B cell (primary cell): ENCODE results near the gene CRISPLD2. TPM values are rescaled to one million over a fixed set of nuclear protein-coding genes. Genes with fewer than 3 reads are reported as not detected.

ENCODE experiments used
- ATAC-seq: fragments of 200-7000 bp; cut with Tn5 transposase; one replicate; pipeline ENCODE4 v1.10.0; 2021; ENCODE audit warnings: low read depth, mild to moderate bottlenecking, moderate number of reproducible peaks, moderate library complexity
- CTCF ChIA-PET: fragments of 350-600 bp; sonication (Branson Sonifier 250); formaldehyde crosslinking; loops from one replicate; lab custom pipeline; 2021; ENCODE audit warnings: antibody characterized with exemption, inconsistent platforms; lab: Charles Lee
- POLR2A ChIA-PET: fragments of 350-600 bp; sonication (Branson Sonifier 250); formaldehyde crosslinking; loops from one replicate; lab custom pipeline; 2021; ENCODE audit warnings: antibody characterized with exemption; lab: Charles Lee
- DNase-seq: peaks from one replicate; pipeline ENCODE4 v3.0.0; 2013
- H2AFZ ChIP-seq: 2 replicates; pipeline ENCODE4 v1.6.1; 2012; ENCODE audit warnings: mild to moderate bottlenecking, low read depth, low read length; ENCODE audit not compliant: insufficient read depth, poor library complexity, severe bottlenecking
- H3K27ac ChIP-seq, 2 donors: 1 replicate in 1 of 2; 2 replicates in 1 of 2; pipeline ENCODE4 v1.5.1; 2012 to 2013; ENCODE audit warnings: low read length in 2 of 2, mild to moderate bottlenecking in 2 of 2, moderate library complexity in 1 of 2
- H3K27me3 ChIP-seq, 4 experiments: fragments of 200-600 bp in 1 of 4; sonication (generic) in 1 of 4; replicated peaks in 1 of 4; 1 replicate in 2 of 4; 2 replicates in 2 of 4; pipeline versions ENCODE4 v1.6.1 to v1.7.0; 2013 to 2016; ENCODE audit warnings: low read length in 3 of 4, mild to moderate bottlenecking in 2 of 4, mixed read lengths in 1 of 4, moderate library complexity in 1 of 4; ENCODE audit not compliant: insufficient read depth in 4 of 4, control insufficient read depth in 3 of 4; ENCODE audit errors: control extremely low read depth in 1 of 4
- H3K36me3 ChIP-seq, 2 experiments: replicated peaks in 1 of 2; 1 replicate in 1 of 2; 2 replicates in 1 of 2; pipeline versions ENCODE4 v1.6.1 to v1.7.1; 2013; ENCODE audit warnings: low read length in 1 of 2; ENCODE audit not compliant: insufficient read depth in 2 of 2, control insufficient read depth in 1 of 2; ENCODE audit errors: control extremely low read depth in 1 of 2, extremely low read depth in 1 of 2
- H3K4me1 ChIP-seq, 2 donors: fragments of 200-600 bp in 1 of 2; sonication (generic) in 1 of 2; 1 replicate in 1 of 2; 2 replicates in 1 of 2; pipeline versions ENCODE4 v1.5.1 to v1.6.1; 2013 to 2017; ENCODE audit warnings: low read length in 2 of 2; ENCODE audit not compliant: control insufficient read depth in 2 of 2, insufficient read depth in 2 of 2
- H3K4me2 ChIP-seq: replicated peaks from 2 replicates; pipeline ENCODE3; 2012; ENCODE audit warnings: mild to moderate bottlenecking, low read depth, low read length; ENCODE audit not compliant: poor library complexity, severe bottlenecking
- H3K4me3 ChIP-seq, 5 experiments: fragments of 200-600 bp in 1 of 5; sonication (generic) in 1 of 5; 1 replicate in 3 of 5; 2 replicates in 2 of 5; pipeline versions ENCODE4 v1.5.1 to v1.7.0; 2011 to 2016; ENCODE audit warnings: low read length in 4 of 5, mild to moderate bottlenecking in 4 of 5, low read depth in 2 of 5, control low read depth in 1 of 5, moderate library complexity in 1 of 5; ENCODE audit not compliant: insufficient read depth in 1 of 5; ENCODE audit errors: control extremely low read depth in 1 of 5, extremely low read depth in 1 of 5
- H3K79me2 ChIP-seq: fragments of 200-600 bp; sonication (generic); one replicate; pipeline ENCODE4 v1.6.0; 2016; ENCODE audit warnings: low read length; ENCODE audit not compliant: control insufficient read depth, insufficient read depth
- H3K9ac ChIP-seq: fragments of 200-600 bp; sonication (generic); 2 replicates; pipeline ENCODE4 v1.6.1; 2017; ENCODE audit warnings: mild to moderate bottlenecking, low read length, moderate library complexity
- H3K9me3 ChIP-seq, 3 donors: one replicate each; pipeline versions ENCODE4 v1.6.1 to v1.7.1; 2013; ENCODE audit warnings: low read length in 2 of 3; ENCODE audit not compliant: control insufficient read depth in 2 of 3, insufficient read depth in 1 of 3; ENCODE audit errors: control extremely low read depth in 1 of 3
- H4K20me1 ChIP-seq: 2 replicates; pipeline ENCODE4 v1.6.0; 2012; ENCODE audit warnings: mild to moderate bottlenecking, low read length; ENCODE audit not compliant: insufficient read depth, control insufficient read depth, poor library complexity, severe bottlenecking
- H3K27ac Mint-ChIP-seq: one replicate; pipeline ENCODE4 v1.8.0; 2021; ENCODE audit warnings: mixed read lengths
- H3K27me3 Mint-ChIP-seq: one replicate; pipeline ENCODE4 v1.8.0; 2021; ENCODE audit warnings: mixed read lengths
- H3K4me1 Mint-ChIP-seq: one replicate; pipeline ENCODE4 v1.8.0; 2021; ENCODE audit warnings: mixed read lengths
- H3K4me3 Mint-ChIP-seq: one replicate; pipeline ENCODE4 v1.8.0; 2021; ENCODE audit warnings: mixed read lengths
- H3K9me3 Mint-ChIP-seq: one replicate; pipeline ENCODE4 v1.8.0; 2022; ENCODE audit warnings: mixed read lengths; ENCODE audit not compliant: insufficient read depth
- EZH2 ChIP-seq: IDR thresholded peaks from 2 replicates; pipeline ENCODE4 v1.6.1; 2012; ENCODE audit warnings: borderline replicate concordance, low read depth, mild to moderate bottlenecking, moderate library complexity, low read length; ENCODE audit not compliant: insufficient read depth, poor library complexity, severe bottlenecking
- WGBS: methylation state at CpG from one replicate; pipeline ENCODE4 v1.1.5; 2013; ENCODE audit warnings: missing lambda C conversion rate; ENCODE audit not compliant: insufficient coverage; 5-methylcytosine and 5-hydroxymethylcytosine counted together
- intact Hi-C: fragments of 100-400 bp; cut with micrococcal nuclease; formaldehyde crosslinking; loops from one replicate; pipeline ENCODE4 v1.10.0; 2022
- polyA plus RNA-seq: library from polyadenylated mRNA; depleted of rRNA; stranded (reverse); fragments of >200 nt; gene quantifications from 2 replicates; pipeline ENCODE4 v1.2.3, GENCODE V29; 2012
- total RNA-seq, 2 donors: library from RNA; stranded (reverse); fragments of 120-200 nt in 1 of 2; gene quantifications; 1 replicate in 1 of 2; 2 replicates in 1 of 2; pipeline versions ENCODE4 v1.2.3 to v1.2.4, GENCODE V29; 2013 to 2022
- TF ChIP-seq, protein P1 (sequence below): fragments of 200-600 bp; IDR thresholded peaks from one replicate; pipeline ENCODE4 v1.8.0; 2022; ENCODE audit warnings: antibody characterized with exemption, mild to moderate bottlenecking

Gene CRISPLD2
- total and polyA plus RNA-seq, 2 donors (not counting 1 experiment from before 2014, with no cell fraction given) = 0.25 to 0.37 TPM

- Mint-ChIP-seq H3K4me1 (peaks cover 12% of the 10 kb centered on the region), H3K9me3 (no peaks in the 10 kb centered on the region), H3K27me3 (peaks cover 12% of the 10 kb centered on the region), H3K4me3 (no peak overlapping the region), H3K27ac (no peak overlapping the region)
- ATAC-seq (no peak), DNase-seq (peak; percentile 27)
- TF ChIP-seq, protein P1, sequence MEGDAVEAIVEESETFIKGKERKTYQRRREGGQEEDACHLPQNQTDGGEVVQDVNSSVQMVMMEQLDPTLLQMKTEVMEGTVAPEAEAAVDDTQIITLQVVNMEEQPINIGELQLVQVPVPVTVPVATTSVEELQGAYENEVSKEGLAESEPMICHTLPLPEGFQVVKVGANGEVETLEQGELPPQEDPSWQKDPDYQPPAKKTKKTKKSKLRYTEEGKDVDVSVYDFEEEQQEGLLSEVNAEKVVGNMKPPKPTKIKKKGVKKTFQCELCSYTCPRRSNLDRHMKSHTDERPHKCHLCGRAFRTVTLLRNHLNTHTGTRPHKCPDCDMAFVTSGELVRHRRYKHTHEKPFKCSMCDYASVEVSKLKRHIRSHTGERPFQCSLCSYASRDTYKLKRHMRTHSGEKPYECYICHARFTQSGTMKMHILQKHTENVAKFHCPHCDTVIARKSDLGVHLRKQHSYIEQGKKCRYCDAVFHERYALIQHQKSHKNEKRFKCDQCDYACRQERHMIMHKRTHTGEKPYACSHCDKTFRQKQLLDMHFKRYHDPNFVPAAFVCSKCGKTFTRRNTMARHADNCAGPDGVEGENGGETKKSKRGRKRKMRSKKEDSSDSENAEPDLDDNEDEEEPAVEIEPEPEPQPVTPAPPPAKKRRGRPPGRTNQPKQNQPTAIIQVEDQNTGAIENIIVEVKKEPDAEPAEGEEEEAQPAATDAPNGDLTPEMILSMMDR = peak; percentile 30
- no peak for TF ChIP-seq EZH2
- peaks cover 0 to 21% of the 10 kb centered on the region in 2 donors for H3K4me1 ChIP-seq
- peaks cover 0 to 14% (median 4%) of the 10 kb centered on the region in 4 experiments for H3K27me3 ChIP-seq
- H3K4me2 ChIP-seq = no peak overlapping the region
- H3K79me2 ChIP-seq = no peaks in the 10 kb centered on the region
- no peaks in the 10 kb centered on the region for H3K36me3 ChIP-seq
- no peak overlapping the region for H3K4me3 ChIP-seq
- no peak overlapping the region for H3K9ac ChIP-seq
- intact Hi-C loops = no loop called here
- H3K27ac ChIP-seq = no peak overlapping the region
- ChIA-PET POLR2A (no interaction called here), CTCF (interaction anchor here (0.6 to 6.4 kb wide), 6 partner anchors 18 to 327 kb away, joined by 3 to 138 read pairs (median 15); no protein-coding TSS in a partner anchor)
- H2AFZ ChIP-seq = no peak overlapping the region
- WGBS = 81% methylated on average over 10 of the region's 10 CpGs
- peaks cover 0 to 8% (median 0%) of the 10 kb centered on the region in 3 donors for H3K9me3 ChIP-seq
- no peaks in the 10 kb centered on the region for H4K20me1 ChIP-seq
Observed at GRCh38 chr16:84950906-84951305, 131.1 kb downstream of the CRISPLD2 start.

DNA sequence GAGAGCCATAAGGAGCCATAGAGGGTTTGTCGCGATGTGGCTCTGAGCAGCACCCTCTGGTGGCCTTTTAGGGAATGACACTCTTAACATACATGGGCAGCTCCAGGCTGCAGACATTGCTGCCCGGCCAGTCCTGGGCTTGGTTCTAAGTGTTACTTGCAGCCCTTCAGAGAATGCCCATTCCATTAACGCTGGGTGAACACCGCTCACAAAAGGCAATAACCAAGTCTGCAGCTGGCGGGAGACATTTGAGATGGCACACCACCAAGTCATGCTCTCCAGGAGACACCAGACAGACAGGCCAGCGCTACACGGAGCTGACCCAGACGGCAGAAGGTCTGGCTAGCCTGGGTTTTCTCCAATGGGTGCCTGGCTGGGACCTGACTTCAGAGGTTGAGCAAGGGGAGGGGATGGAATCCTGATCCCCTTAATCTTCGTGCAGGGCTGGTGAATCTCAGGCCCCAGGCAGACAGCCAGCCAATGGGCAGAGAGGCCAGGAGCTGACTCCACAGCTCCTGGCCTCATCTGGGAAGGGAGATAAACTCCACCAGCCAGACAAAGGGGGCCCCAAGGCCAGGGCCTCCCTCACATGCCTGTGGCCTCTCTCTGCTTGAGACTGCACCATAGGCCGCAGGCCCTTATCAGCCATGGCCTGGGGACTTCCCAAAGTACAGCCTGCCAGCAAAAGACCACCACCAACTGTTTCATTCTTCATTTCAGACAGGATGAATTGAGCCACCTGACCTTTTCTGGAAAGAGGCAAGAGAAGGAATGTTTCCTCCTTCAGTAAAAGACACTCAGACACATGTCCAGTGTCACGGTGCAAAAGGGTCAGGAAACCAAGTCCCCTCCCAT lies 132.8 kb downstream of the CRISPLD2 start:
- H3K9me3 ChIP-seq = peaks cover 0 to 9% (median 0%) of the 10 kb centered on the region in 3 donors
- no peak overlapping the region for H3K4me2 ChIP-seq
- H3K27me3 Mint-ChIP-seq = peaks cover 12% of the 10 kb centered on the region
- ATAC-seq (peak; percentile 87), DNase-seq (peak; percentile 83)
- WGBS = 65% methylated on average over 11 of the region's 12 CpGs
- no peaks in the 10 kb centered on the region for H3K9me3 Mint-ChIP-seq
- peaks cover 0 to 14% (median 4%) of the 10 kb centered on the region in 4 experiments for H3K27me3 ChIP-seq
- peaks cover 6% of the 10 kb centered on the region for H3K4me1 Mint-ChIP-seq
- H3K4me3 Mint-ChIP-seq = no peak overlapping the region
- ChIA-PET POLR2A (no interaction called here), CTCF (interaction anchor here (0.9 to 6.4 kb wide), 23 partner anchors 9 to 447 kb away, joined by 3 to 138 read pairs (median 5); partner anchors contain the start of gene ZDHHC7)
- no peak overlapping the region for H3K27ac Mint-ChIP-seq
- H3K27ac ChIP-seq = no peak overlapping the region
- no peaks in the 10 kb centered on the region for H3K36me3 ChIP-seq
- peaks cover 0 to 14% of the 10 kb centered on the region in 2 donors for H3K4me1 ChIP-seq
- TF ChIP-seq, protein P1 = peak; percentile 85
- TF ChIP-seq EZH2 = no peak
- H2AFZ ChIP-seq = no peak overlapping the region
- intact Hi-C loops = loop anchor here (1.0 to 2.0 kb wide), 3 partner anchors 27 to 330 kb away; no protein-coding TSS in a partner anchor
- H3K79me2 ChIP-seq = no peaks in the 10 kb centered on the region
- H4K20me1 ChIP-seq = no peaks in the 10 kb centered on the region
- H3K4me3 ChIP-seq = no peak overlapping the region
- no peak overlapping the region for H3K9ac ChIP-seq
